AG09319 (cell line): ENCODE measurements around the gene IARS1.

ENCODE experiments used
- DNase-seq: peaks from one replicate; pipeline ENCODE4 v3.0.0-alpha.2; 2010; ENCODE audit warnings: low read depth; ENCODE audit errors: extremely low read depth
- CTCF ChIP-seq: IDR thresholded peaks from 2 replicates; pipeline ENCODE4 v1.5.1; 2011; ENCODE audit warnings: low read depth, mild to moderate bottlenecking, inconsistent platforms, low read length, moderate library complexity

Gene IARS1

DNA sequence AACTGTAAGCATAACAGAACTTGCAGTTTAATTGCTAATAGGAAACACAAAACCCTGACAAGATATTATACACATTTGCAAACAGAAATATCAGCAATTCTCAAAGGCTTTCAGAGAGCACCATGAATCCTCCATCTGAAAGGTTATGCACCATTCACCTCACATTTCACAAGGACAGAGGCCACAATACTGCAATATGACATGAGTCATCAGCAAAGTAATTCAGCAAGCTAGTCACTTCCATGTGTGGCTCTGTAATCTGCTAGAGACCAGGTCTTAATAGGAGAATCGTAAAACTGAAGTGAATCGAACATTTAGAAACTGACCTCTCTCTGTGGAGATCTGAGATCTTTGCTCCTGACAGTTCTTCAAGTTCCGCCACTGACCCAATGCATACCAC, 28.3 kb downstream of the IARS1 start:
- no peak for DNase-seq
- no peak for TF ChIP-seq CTCF

- DNase-seq: no peak
- TF ChIP-seq CTCF: no peak
Measured at GRCh38 chr9:92263131-92263530, 30.4 kb downstream of the IARS1 start.

GRCh38 chr9:92257327-92257726, 36.2 kb downstream of the IARS1 start:
- no peak for DNase-seq
- no peak for TF ChIP-seq CTCF

GRCh38 chr9:92254381-92255337, 38.8 kb downstream of the IARS1 start:
- DNase-seq: no peak

DNA sequence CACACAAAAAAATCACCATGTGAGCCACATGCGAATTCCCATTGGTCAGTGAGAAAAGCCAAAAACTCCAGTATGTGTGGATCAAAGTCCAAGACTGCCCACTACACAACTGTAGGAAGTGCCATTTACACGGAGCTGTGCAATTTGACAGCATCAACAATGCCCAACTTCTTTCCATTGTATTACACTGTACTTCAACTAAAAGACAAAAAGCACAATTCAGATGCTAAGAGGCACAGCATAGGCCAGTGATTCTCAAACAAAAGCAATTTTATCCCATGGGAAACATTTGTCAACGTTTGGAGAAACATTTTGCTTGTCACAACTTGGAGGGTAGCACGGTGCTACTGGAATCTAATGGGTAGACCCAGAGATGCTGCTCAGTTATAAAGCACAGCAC, 39.8 kb downstream of the IARS1 start:
- no peak for TF ChIP-seq CTCF
- no peak for DNase-seq

More at GRCh38 chr9:92254381-92255337, 38.8 kb downstream of the IARS1 start:
- no peak for TF ChIP-seq CTCF

GRCh38 chr9:92247981-92248380, 45.5 kb downstream of the IARS1 start:
- TF ChIP-seq CTCF: no peak
- no peak for DNase-seq

GRCh38 chr9:92247296-92247695, 46.2 kb downstream of the IARS1 start:
- TF ChIP-seq CTCF: no peak
- no peak for DNase-seq
